GM23338 (cell line): ENCODE data around the gene ZSCAN1. TPM values are rescaled to one million over a fixed set of nuclear protein-coding genes. Genes with fewer than 3 reads are reported as not detected.

ENCODE experiments used
- ATAC-seq: fragments of 200-7000 bp; cut with Tn5 transposase; 3 replicates; pipeline ENCODE4 v1.9.1; 2020
- DNase-seq: peaks from one replicate; pipeline ENCODE4 v3.0.0-alpha.2; 2015; ENCODE audit warnings: low spot score
- H2AFZ ChIP-seq: fragments of 200-600 bp; sonication (generic); 2 replicates; pipeline ENCODE4 v1.8.0; 2016; ENCODE audit warnings: antibody characterized with exemption, mild to moderate bottlenecking, moderate library complexity
- H3F3A ChIP-seq: fragments of 200-600 bp; sonication (generic); replicated peaks from 2 replicates; pipeline ENCODE4 v1.8.0; 2017; ENCODE audit warnings: antibody characterized with exemption, mixed run types, low read depth
- H3K27ac ChIP-seq: fragments of 200-600 bp; sonication (generic); 2 replicates; pipeline ENCODE4 v1.6.1; 2016; ENCODE audit warnings: low read depth
- H3K27me3 ChIP-seq: fragments of 200-600 bp; sonication (generic); 2 replicates; pipeline ENCODE4 v1.8.0; 2016; ENCODE audit warnings: mild to moderate bottlenecking, mixed run types, moderate library complexity; ENCODE audit not compliant: insufficient read depth
- H3K36me3 ChIP-seq: fragments of 200-600 bp; sonication (generic); 2 replicates; pipeline ENCODE4 v1.8.0; 2016; ENCODE audit warnings: mild to moderate bottlenecking; ENCODE audit not compliant: insufficient read depth
- H3K4me1 ChIP-seq: fragments of 200-600 bp; sonication (generic); 2 replicates; pipeline ENCODE4 v1.8.0; 2016; ENCODE audit warnings: mild to moderate bottlenecking, moderate library complexity; ENCODE audit not compliant: insufficient read depth
- H3K4me2 ChIP-seq: fragments of 200-600 bp; sonication (generic); 2 replicates; pipeline ENCODE4 v1.7.1; 2017; ENCODE audit warnings: mixed run types
- H3K4me3 ChIP-seq: fragments of 200-600 bp; sonication (generic); 2 replicates; pipeline ENCODE4 v1.6.1; 2016; ENCODE audit warnings: mixed run types
- H3K79me2 ChIP-seq: fragments of 200-600 bp; sonication (generic); replicated peaks from 2 replicates; pipeline ENCODE4 v1.8.0; 2017; ENCODE audit warnings: mild to moderate bottlenecking; ENCODE audit not compliant: insufficient read depth
- H3K9me2 ChIP-seq: fragments of 200-600 bp; sonication (generic); 2 replicates; pipeline ENCODE4 v1.8.0; 2017; ENCODE audit not compliant: insufficient read depth
- H4K20me1 ChIP-seq: fragments of 200-600 bp; sonication (generic); replicated peaks from 2 replicates; pipeline ENCODE4 v1.8.0; 2017; ENCODE audit warnings: mild to moderate bottlenecking; ENCODE audit not compliant: insufficient read depth
- H3K27ac Mint-ChIP-seq: 2 replicates; pipeline ENCODE4 v1.8.0; 2020; ENCODE audit warnings: inconsistent platforms, mild to moderate bottlenecking, moderate library complexity, mixed read lengths
- H3K27me3 Mint-ChIP-seq: 3 replicates; pipeline ENCODE4 v1.8.0; 2022; ENCODE audit warnings: low read depth, mild to moderate bottlenecking, moderate library complexity, mixed read lengths, inconsistent platforms; ENCODE audit not compliant: insufficient read depth, poor library complexity
- H3K36me3 Mint-ChIP-seq: 3 replicates; pipeline ENCODE4 v1.8.0; 2021; ENCODE audit warnings: low read depth, mild to moderate bottlenecking, inconsistent platforms, moderate library complexity, mixed read lengths
- H3K4me1 Mint-ChIP-seq: 3 replicates; pipeline ENCODE4 v1.8.0; 2020; ENCODE audit warnings: mild to moderate bottlenecking, inconsistent platforms, mixed read lengths
- H3K4me3 Mint-ChIP-seq: 3 replicates; pipeline ENCODE4 v1.8.0; 2021; ENCODE audit warnings: moderate library complexity, mild to moderate bottlenecking, inconsistent platforms, mixed read lengths
- H3K9me3 Mint-ChIP-seq: 3 replicates; pipeline ENCODE4 v1.8.0; 2020; ENCODE audit warnings: moderate library complexity, mild to moderate bottlenecking, inconsistent platforms, mixed read lengths
- CTCF ChIP-seq, 2 experiments: fragments of 200-600 bp in 1 of 2; sonication (generic) in 1 of 2; conservative IDR thresholded peaks; 2 replicates each; pipeline versions ENCODE4 v1.5.1 to v1.6.1; 2016 to 2017; ENCODE audit warnings: antibody characterized with exemption in 2 of 2, low read depth in 2 of 2, mild to moderate bottlenecking in 2 of 2, moderate library complexity in 1 of 2
- ETS1 ChIP-seq: IDR thresholded peaks from 2 replicates; pipeline ENCODE4 v1.6.1; 2016; ENCODE audit warnings: antibody characterized with exemption
- EZH2 ChIP-seq: fragments of 200-600 bp; sonication (generic); IDR thresholded peaks from one replicate; pipeline ENCODE4 v1.8.0; 2017; ENCODE audit warnings: antibody characterized with exemption, mild to moderate bottlenecking, low read depth; ENCODE audit not compliant: unreplicated experiment
- JUNB ChIP-seq: IDR thresholded peaks from one replicate; pipeline ENCODE4 v1.6.1; 2016; ENCODE audit warnings: antibody characterized with exemption; ENCODE audit not compliant: unreplicated experiment
- NANOG ChIP-seq: IDR thresholded peaks from 2 replicates; pipeline ENCODE4 v1.6.1; 2016; ENCODE audit warnings: antibody characterized with exemption, borderline replicate concordance
- ZNF114 ChIP-seq: fragments of 250-450 bp; sonication (Bioruptor Pico); IDR thresholded peaks from 2 replicates; pipeline ENCODE4 v1.5.0; 2020; ENCODE audit warnings: mild to moderate bottlenecking, moderate library complexity
- ZNF331 ChIP-seq: fragments of 250-450 bp; sonication (Bioruptor Pico); IDR thresholded peaks from 2 replicates; pipeline ENCODE4 v1.5.0; 2020; ENCODE audit warnings: low read depth, mild to moderate bottlenecking, moderate library complexity
- ZNF462 ChIP-seq: fragments of 250-450 bp; sonication (Bioruptor Pico); IDR thresholded peaks from 2 replicates; pipeline ENCODE4 v1.5.0; 2020; ENCODE audit warnings: mild to moderate bottlenecking, moderate library complexity
- polyA plus RNA-seq: library from polyadenylated mRNA; unstranded; fragments of >200 nt; fragmentation: Nextera tagmentation; extraction: Ambion mirVana; gene quantifications from 2 replicates; pipeline ENCODE4 v1.2.1, GENCODE V29; 2016
- total RNA-seq: library from RNA; depleted of rRNA; stranded (reverse); fragments of >200 nt; shearing (Covaris generic); gene quantifications from 2 replicates; pipeline ENCODE4 v1.2.3, GENCODE V29; 2014

Gene ZSCAN1
- total and polyA plus RNA-seq, 2 experiments from 2014 or later = 1.5 to 3.9 TPM

- Histone ChIP-seq H3K9me2 (no peaks in the 10 kb centered on the region), H3K4me3 (no peak overlapping the region), H3K4me1 (peaks cover 4% of the 10 kb centered on the region; the same call in 1 of the 2 replicates), H3K4me2 (no peak overlapping the region), H3K27ac (no peak overlapping the region), H4K20me1 (no peaks in the 10 kb centered on the region), H3K27me3 (peaks cover 24% of the 10 kb centered on the region), H3K79me2 (no peaks in the 10 kb centered on the region), H3K36me3 (no peaks in the 10 kb centered on the region), H3F3A (no peaks in the 10 kb centered on the region), H2AFZ (no peak overlapping the region)
- Mint-ChIP-seq H3K9me3 (peaks cover 86% of the 10 kb centered on the region), H3K4me3 (no peak overlapping the region), H3K36me3 (peaks cover 43% of the 10 kb centered on the region), H3K4me1 (no peaks in the 10 kb centered on the region), H3K27me3 (peaks cover 11% of the 10 kb centered on the region), H3K27ac (no peak overlapping the region)
- DNase-seq (no peak), ATAC-seq (no peak)
- TF ChIP-seq NANOG = no peak
Observed at GRCh38 chr19:58044391-58044790, 10.6 kb downstream of the ZSCAN1 start.

GRCh38 chr19:58044886-58045285 lies 11.1 kb downstream of the ZSCAN1 start:
- Histone ChIP-seq H3K4me1 (peaks cover 4% of the 10 kb centered on the region; the same call in 1 of the 2 replicates), H3K79me2 (no peaks in the 10 kb centered on the region), H3K36me3 (no peaks in the 10 kb centered on the region), H2AFZ (no peak overlapping the region), H3F3A (no peaks in the 10 kb centered on the region), H3K4me3 (no peak overlapping the region), H4K20me1 (no peaks in the 10 kb centered on the region), H3K9me2 (no peaks in the 10 kb centered on the region), H3K27ac (no peak overlapping the region), H3K4me2 (no peak overlapping the region), H3K27me3 (peaks cover 24% of the 10 kb centered on the region)
- Mint-ChIP-seq H3K36me3 (peaks cover 46% of the 10 kb centered on the region), H3K27ac (no peak overlapping the region), H3K4me1 (no peaks in the 10 kb centered on the region), H3K4me3 (no peak overlapping the region), H3K27me3 (peaks cover 11% of the 10 kb centered on the region), H3K9me3 (peaks cover 88% of the 10 kb centered on the region)
- ATAC-seq (no peak), DNase-seq (no peak)
- TF ChIP-seq JUNB = no peak
- no peak for TF ChIP-seq ZNF462
- TF ChIP-seq ETS1 = no peak
- no peak for TF ChIP-seq NANOG
- no peak for TF ChIP-seq CTCF (conservative IDR thresholded peaks at IDR 0.05; ENCODE audit: low read depth in 2 of 2)
- no peak for TF ChIP-seq ZNF114 (CRISPR knock-in tag)
- TF ChIP-seq ZNF331 = no peak
- TF ChIP-seq EZH2 = no peak
